ES-I3 (cell line): ENCODE measurements around the gene CS.
"Not testable (repeated sequence)": the region's sequence is repeated elsewhere in the genome, so short reads cannot be mapped to it uniquely, and the experiment has no call there.

ENCODE experiments used
- H3K36me3 ChIP-seq: 2 replicates; pipeline ENCODE4 v1.6.1; 2013; ENCODE audit warnings: mild to moderate bottlenecking, low read length, control low read depth, moderate library complexity; ENCODE audit not compliant: insufficient read depth
- H3K4me1 ChIP-seq: 2 replicates; pipeline ENCODE4 v1.6.1; 2013; ENCODE audit warnings: mild to moderate bottlenecking, control low read depth, low read length; ENCODE audit not compliant: insufficient read depth
- H3K9ac ChIP-seq: 2 replicates; pipeline ENCODE4 v1.6.1; 2013; ENCODE audit warnings: low read depth, mild to moderate bottlenecking, low read length, moderate library complexity
- H3K9me3 ChIP-seq: 2 replicates; pipeline ENCODE4 v1.6.1; 2013; ENCODE audit warnings: mild to moderate bottlenecking, low read length, moderate library complexity; ENCODE audit not compliant: control insufficient read depth, insufficient read depth

Gene CS

DNA sequence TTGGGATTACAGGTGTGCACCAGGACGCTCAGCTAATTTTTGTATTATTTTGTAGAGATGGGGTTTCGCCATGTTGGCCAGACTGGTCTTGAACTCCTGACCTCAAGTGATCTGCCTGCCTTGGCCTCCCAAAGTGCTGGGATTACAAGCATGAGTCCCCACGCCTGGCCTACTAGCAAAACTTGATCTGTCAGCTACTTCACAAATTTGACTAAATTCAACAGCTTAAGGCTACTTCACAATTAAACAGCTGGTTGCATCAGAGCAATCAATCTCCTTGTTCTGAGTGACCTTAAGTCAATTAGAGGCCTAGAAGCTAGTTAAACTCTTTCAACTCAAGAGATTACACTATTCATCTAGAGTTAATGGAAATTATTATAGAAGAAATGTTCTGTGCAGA lies 21.2 kb downstream of the CS start:
- Histone ChIP-seq H3K9me3 (no peaks in the 10 kb centered on the region), H3K9ac (no peak overlapping the region), H3K36me3 (peaks cover 35% of the 10 kb centered on the region), H3K4me1 (no peaks in the 10 kb centered on the region)

DNA sequence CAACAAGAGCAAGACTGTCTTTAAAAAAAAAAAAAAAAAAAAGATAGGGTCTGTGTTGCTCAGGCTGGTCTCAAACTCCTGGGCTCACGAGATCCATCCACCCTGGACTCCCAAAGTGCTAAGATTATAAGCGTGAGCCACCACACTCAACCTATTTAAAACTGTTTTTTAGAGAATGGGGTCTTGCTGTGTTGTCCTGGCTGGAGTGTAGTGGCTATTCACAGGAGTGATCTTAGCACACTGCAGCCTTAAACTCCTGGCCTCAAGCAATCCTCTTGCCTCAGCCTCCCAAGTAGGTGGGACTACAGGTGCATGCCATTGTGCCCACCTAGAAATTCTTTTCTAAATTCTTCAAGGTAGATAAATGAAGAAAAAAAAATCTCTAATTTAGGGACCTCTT lies 25.8 kb downstream of the CS start:
- Histone ChIP-seq H3K36me3 (peaks cover 36% of the 10 kb centered on the region), H3K9ac (no peak overlapping the region), H3K9me3 (no peaks in the 10 kb centered on the region), H3K4me1 (no peaks in the 10 kb centered on the region)

DNA sequence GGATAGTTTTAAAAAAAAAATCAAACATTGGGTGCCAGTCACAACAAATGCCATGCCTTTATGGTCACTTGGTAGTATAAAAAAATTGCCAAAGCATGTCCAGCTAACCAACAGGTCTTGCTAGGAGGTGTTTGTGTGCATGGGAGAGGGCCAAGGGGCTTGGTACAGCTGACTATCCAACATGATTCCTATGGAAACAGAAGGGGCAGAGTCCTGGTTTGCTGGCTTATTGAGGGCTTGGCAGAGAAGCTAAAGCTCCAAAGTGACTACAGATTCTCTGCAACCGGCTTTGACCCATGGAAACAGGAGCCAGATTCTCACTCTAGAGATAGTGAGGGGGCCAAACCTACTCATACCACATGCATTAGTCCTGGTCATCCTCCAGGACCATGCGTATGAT lies 27.7 kb downstream of the CS start:
- peaks cover 36% of the 10 kb centered on the region for H3K36me3 ChIP-seq
- not testable (repeated sequence) for H3K9me3 ChIP-seq, H3K4me1 ChIP-seq, H3K9ac ChIP-seq

DNA sequence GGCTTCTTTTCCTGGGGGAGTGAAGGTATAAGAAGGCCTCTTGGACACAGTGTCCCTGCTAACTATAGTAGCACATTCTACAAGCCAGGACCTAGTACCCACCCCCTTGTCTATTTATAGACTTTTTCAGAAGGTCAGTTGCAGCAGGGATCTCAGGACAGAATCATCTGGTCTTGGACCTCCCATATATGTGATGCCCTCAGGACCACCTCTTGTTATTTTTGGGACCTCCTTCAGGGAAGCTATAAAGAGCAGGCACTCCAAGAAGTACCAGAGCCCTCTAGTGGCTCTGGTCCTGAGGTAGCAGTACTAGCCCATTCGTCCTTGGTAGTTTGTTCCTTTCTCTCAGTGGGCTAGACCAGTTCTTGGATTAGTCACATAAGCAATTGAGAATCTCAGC lies 29.1 kb downstream of the CS start:
- peaks cover 33% of the 10 kb centered on the region for H3K36me3 ChIP-seq
- H3K9me3 ChIP-seq = no peaks in the 10 kb centered on the region
- H3K4me1 ChIP-seq = no peaks in the 10 kb centered on the region
- no peak overlapping the region for H3K9ac ChIP-seq

DNA sequence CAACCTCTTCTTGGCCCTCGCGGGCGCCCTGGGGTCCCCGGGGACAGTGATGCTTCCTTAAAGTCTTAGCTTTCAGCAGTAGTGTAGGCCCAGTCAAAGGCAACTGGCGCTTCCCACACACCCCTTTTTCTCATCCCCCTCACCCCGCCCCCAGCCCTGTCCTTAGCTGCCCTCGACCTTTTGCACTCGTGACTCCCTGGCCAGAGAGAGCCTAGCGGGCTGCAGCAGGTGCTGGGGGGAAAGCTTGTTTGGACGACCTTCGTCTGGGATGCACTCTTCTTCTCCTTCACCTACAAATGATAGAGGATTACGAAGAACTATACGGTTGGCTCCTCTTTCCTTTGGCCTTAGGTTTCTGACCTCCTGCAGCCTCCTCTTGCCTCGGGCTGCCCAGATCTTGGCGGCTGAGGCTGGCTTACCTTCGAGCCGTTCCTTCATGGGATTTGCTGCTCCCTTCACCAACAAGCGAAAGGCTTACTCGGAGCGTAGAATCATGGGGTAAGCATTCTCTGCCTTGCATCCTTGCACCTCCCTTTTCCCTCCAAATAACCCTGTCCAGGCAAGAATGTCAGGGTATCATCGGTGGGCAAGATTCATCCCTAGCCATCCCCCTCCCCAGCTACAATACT lies 32.6 kb downstream of the CS start:
- Histone ChIP-seq H3K9ac (peak overlapping the region; percentile 87; the same call in 1 of the 2 replicates), H3K36me3 (peaks cover 10% of the 10 kb centered on the region), H3K4me1 (no peaks in the 10 kb centered on the region), H3K9me3 (no peaks in the 10 kb centered on the region)

DNA sequence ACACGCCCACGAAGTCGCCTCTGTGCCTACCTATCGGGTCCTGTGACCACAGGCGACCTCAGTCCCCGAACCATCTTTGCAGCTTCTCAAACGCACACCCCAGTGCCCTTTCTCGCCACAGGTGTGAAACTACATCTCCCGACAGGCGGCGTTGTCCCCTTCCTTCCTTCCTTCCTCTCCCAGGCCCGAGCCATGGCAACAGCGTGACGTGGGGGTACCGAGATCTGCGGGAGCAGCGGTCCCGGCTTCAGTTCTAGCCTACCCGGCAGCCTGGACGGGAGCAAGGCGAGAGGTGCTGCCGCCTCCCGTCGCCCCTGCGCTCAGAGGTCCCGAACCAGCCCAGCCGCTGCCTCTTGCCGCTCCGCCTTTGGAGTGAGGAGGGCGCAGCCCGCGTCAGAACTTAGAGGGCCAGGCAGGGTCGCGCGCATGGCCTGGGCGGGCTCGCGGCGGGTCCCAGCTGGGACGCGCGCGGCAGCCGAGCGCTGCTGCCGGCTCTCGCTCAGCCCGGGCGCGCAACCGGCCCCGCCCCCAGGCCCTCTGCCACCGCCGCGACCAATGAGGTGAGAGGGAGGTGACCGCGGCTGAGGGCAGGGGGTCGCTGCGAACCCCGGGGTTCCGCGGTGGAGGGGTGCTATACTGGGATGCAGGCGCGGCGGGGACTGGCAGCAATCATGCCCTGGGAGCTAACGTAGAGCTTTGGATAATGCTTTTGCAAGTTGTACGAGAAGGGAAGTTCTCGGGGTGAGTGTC lies 33.3 kb downstream of the CS start, which contains the start of gene COQ10A:
Gene COQ10A (plus strand): TSS at position 250 of the 750 bp plus-strand sequence. CDS start 177 bp downstream, at position 427.
- peak within 1 kb of the TSS; percentile 87 for H3K9ac ChIP-seq
- no peaks in the 10 kb centered on the region for H3K9me3 ChIP-seq
- H3K36me3 ChIP-seq = peaks cover 8% of the 10 kb centered on the region
- H3K4me1 ChIP-seq = no peaks in the 10 kb centered on the region

DNA sequence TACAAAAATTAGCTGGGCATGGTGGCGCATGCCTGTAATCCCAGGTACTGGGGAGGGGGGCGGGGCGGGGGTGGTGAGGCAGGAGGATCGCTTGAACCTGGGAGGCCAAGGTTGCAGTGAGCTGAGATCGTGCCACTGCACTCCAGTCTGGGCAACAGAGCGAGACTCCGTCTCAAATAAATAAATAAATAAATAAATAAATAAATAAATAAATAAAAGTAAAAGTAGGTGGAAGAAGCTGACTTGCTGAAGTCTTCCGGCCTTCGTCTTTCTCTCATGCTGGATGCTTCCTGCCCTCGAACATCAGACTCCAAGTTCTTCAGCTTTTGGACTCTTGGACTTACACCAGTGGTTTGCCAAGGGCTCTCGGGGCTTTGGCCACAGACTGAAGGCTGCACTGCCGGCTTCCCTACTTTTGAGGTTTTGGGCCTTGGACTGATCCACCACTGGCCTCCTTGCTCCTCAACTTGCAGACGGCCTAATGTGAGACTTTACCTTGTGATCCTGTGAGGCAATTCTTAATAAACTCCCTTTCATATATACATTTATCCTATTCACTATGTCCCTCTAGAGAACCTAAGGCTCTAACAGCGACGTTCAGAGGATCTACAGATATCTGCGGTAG lies 34.0 kb downstream of the CS start:
- H3K9ac ChIP-seq = peak overlapping the region; percentile 87
- H3K9me3 ChIP-seq, H3K36me3 ChIP-seq, H3K4me1 ChIP-seq: not testable (repeated sequence)

DNA sequence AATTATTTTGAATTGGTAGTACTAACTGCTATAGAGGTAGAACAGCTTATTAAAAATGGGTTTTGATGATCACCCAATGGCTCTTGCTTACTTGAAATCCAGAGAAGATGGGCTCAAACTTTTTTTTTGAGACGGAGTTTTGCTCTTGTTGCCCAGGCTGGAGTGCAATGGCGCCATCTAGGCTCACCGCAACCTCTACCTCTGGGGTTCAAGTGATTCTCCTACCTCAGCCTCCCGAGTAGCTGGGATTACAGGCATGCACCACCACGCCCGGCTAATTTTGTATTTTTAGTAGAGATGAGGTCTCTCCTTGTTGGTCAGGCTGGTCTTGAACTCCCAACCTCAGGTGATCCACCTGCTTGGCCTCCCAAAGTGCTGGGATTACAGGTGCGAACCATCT lies 37.2 kb downstream of the CS start:
- H3K4me1 ChIP-seq, H3K9me3 ChIP-seq, H3K9ac ChIP-seq, H3K36me3 ChIP-seq: not testable (repeated sequence)

DNA sequence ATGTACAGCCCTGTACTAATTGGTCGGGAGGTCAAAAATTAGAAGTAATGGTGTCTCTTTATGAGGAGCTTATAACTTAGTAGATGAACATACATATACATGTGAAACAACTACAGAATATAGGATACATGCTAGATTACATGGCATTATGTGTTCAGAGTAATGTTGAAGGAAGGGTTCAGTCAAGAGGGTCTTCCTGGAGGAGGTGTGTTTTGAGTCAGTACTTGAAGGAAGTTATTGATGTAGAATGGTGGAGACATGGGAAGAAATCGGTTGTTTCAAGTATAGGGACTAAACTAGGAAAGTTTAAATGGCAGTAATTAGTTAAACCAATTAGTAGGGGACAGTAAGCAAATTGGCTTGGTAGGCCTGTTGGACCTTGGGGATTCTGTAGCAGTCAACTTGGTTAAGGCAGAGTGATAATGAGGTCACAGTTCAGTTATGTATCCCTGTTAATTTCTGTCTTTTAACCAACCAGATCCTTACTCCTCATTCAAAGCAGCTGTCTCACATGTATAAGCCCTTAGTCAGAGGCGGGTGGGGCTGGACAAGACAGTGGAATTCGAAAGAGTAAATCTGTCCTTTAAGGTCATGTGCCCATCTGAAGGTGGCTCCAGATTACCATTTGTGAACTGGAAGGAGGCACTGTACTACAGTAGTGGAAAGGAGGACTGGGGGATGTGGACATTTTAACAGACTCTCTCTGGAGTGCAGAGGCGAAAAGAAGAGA lies 38.5 kb downstream of the CS start:
- H3K9ac ChIP-seq = no peak overlapping the region
- no peaks in the 10 kb centered on the region for H3K36me3 ChIP-seq
- H3K9me3 ChIP-seq = no peaks in the 10 kb centered on the region
- H3K4me1 ChIP-seq = peaks cover 6% of the 10 kb centered on the region

DNA sequence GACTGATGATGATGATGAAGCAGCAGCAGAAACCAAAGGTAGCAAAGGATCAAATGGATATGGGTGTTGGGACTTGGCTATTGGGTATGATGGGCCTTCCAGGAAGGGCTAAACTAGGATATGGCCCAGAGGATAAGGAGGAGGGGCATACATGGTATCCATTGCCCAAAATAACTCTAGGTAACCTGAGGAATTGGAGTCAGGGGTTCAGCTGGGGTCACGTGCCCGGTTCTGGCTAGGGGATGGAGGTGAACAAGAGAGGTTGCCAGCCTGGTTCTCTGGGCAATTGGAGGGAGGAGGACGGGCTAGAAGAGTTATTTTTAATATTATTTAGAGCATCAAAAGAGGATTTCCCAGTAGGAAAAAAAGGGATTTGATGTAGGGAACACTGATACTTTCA lies 39.2 kb downstream of the CS start:
- H3K9me3 ChIP-seq = no peaks in the 10 kb centered on the region
- H3K9ac ChIP-seq = no peak overlapping the region
- peaks cover 12% of the 10 kb centered on the region for H3K4me1 ChIP-seq
- H3K36me3 ChIP-seq = no peaks in the 10 kb centered on the region

DNA sequence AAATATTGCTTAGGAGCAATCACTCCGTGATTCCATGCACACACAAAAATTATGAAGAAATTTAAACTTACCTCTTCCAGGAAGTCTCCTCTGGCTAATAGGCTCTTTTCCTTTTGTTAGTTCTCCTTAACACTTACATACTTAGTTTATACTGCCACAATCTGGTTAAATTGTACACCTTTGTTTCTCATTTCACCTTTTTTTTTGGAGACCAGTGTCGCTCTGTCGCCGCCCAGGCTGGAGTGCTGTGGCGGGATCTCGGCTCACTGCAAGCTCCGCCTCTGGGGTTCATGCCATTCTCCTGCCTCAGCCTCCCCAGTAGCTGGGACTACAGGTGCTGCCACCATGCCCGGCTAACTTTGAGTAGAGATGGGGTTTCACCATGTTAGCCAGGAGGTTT lies 39.8 kb downstream of the CS start:
- no peaks in the 10 kb centered on the region for H3K9me3 ChIP-seq
- H3K36me3 ChIP-seq = peaks cover 3% of the 10 kb centered on the region; the same call in 1 of the 2 replicates
- peaks cover 12% of the 10 kb centered on the region for H3K4me1 ChIP-seq
- H3K9ac ChIP-seq = no peak overlapping the region

DNA sequence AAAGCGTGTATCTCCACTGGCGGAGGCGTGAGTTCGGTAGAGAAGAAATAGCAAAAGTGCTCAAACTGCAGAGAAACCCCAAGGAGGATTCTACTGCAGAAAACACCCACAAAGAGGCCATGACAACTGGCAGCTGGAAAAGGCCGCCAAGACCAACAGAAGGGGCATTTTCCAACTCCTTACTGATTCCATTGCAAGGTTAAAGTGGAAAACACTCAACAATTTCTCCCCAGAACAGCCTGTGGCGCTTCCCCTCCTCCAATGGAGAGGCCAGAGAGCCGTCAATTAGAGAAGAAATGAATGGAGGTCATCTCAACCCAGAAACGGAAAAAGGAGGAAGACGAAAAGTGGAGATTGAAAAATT lies 41.3 kb downstream of the CS start:
- peak overlapping the region; percentile 78; the same call in 1 of the 2 replicates for H3K9ac ChIP-seq
- peaks cover 12% of the 10 kb centered on the region for H3K4me1 ChIP-seq
- peaks cover 12% of the 10 kb centered on the region for H3K36me3 ChIP-seq
- H3K9me3 ChIP-seq = no peaks in the 10 kb centered on the region

DNA sequence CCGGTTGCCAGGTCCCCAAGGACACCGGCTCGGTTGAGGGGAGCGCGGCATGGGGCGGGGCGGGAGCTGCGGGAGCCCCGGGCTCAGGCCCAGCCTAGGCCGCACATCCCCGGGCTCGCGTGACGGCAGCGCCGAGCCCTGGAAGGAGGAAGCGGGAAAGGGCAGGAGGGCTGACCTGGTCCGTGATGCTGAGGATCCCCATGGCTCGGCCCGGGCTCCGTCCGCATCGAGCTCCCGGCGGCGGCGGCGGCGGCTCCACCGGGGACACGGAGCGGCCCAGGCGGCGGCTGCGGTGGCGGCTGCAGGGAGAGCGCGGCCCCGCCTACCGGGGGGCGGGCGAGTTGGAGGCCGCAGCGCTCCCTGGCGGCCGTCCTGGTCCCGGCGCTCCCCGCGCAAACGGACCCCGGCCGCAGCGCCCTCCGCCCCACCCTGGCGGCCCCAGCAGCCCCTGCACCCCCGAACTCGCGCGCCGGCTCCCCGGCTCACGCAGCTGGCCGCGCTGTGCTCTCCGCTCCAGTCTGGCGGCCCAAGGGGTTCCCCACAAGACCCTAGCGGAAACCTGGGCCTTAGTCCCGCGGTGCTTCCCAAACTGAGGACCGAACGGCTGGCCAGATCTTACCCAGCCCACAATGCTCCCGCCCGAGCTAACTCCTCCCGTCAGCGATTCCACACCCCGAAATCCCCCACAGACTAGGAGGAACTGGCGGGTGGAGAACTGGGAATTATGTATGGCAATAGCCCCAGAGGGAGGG lies 41.9 kb downstream of the CS start, which contains the start of gene ANKRD52:
Gene ANKRD52 (minus strand): TSS at position 317 of the 752 bp plus-strand sequence. CDS start 115 bp downstream, at position 202.
- H3K9ac ChIP-seq = peak within 1 kb of the TSS; percentile 78
- H3K4me1 ChIP-seq = peaks cover 12% of the 10 kb centered on the region
- no peaks in the 10 kb centered on the region for H3K9me3 ChIP-seq
- H3K36me3 ChIP-seq = peaks cover 16% of the 10 kb centered on the region
